Large intestine (tissue), 3 donors: ENCODE measurements around the gene FN3K. TPM values are rescaled to one million over a fixed set of nuclear protein-coding genes. Genes with fewer than 3 reads are reported as not detected.
"Not testable (repeated sequence)": the region's sequence is repeated elsewhere in the genome, so short reads cannot be mapped to it uniquely, and the experiment has no call there.

ENCODE experiments used
- DNase-seq, 2 donors: peaks; one replicate each; pipeline versions ENCODE4 v3.0.0 to v3.0.0-alpha.2; 2013
- H3K27ac ChIP-seq: one replicate; pipeline ENCODE4 v1.5.1; 2013; ENCODE audit warnings: low read length
- H3K27me3 ChIP-seq: 2 replicates; pipeline ENCODE4 v1.6.1; 2013; ENCODE audit warnings: low read length; ENCODE audit not compliant: control insufficient read depth, insufficient read depth
- H3K36me3 ChIP-seq: 2 replicates; pipeline ENCODE4 v1.6.1; 2013; ENCODE audit warnings: low read length; ENCODE audit not compliant: control insufficient read depth, insufficient read depth
- H3K4me1 ChIP-seq: one replicate; pipeline ENCODE4 v1.6.1; 2013; ENCODE audit warnings: low read length; ENCODE audit not compliant: control insufficient read depth, insufficient read depth
- H3K4me3 ChIP-seq: one replicate; pipeline ENCODE4 v1.5.1; 2013; ENCODE audit warnings: low read length
- H3K9me3 ChIP-seq: one replicate; pipeline ENCODE4 v1.6.1; 2013; ENCODE audit warnings: mild to moderate bottlenecking, low read depth, low read length, moderate library complexity; ENCODE audit not compliant: control insufficient read depth
- WGBS: methylation state at CpG from one replicate; pipeline ENCODE4 v1.1.5; 2013; ENCODE audit warnings: low lambda C conversion rate; ENCODE audit not compliant: insufficient coverage; 5-methylcytosine and 5-hydroxymethylcytosine counted together
- polyA plus RNA-seq: library from polyadenylated mRNA; unstranded; fragments of 120-200 nt; gene quantifications from one replicate; pipeline ENCODE4 v1.2.1, GENCODE V29; 2013

The FN3K gene
- polyA plus RNA-seq, 1 donor: 244 TPM

DNA sequence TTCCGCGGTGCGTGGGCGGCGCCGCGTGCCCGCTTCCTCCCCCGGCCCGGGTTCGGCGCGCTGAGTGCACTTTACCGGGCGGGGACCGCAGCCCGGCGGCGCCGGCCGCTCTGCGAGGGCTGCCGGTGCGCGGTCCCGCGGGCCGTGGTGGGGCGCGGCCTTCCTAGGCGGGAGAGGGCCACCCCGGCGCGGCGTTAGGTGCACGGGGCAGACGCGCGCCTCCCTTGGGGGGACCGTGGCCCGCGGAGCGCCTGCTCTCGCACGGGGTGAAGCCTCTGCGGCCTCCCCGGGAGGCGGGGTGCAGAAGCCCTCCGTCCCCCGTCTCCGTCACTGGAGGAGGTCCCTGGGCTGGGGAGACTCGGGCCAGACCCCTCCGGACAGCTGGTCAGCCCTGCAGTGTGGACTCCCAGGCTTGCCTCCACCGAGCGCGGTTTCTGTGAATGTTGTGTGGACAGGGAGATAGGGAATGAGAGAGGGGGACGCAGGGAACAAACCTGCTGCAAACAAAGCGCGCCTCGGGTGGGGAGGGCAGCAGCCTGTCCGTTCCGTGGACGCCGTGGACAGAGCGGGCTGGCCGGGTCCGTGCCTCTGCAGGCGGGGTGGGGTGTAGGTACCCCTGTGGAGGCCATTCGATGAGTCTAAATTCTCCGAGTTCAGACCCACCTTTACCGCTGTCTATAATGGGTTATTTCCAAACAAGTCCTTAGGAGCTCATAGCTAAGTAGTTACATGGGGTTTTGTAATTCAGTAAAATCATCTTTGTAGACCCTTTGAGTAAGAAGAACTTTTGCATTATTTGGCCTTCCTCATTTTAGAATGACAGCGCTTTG lies 17.2 kb downstream of the FN3K start:
- Histone ChIP-seq H3K27me3 (no peaks in the 10 kb centered on the region), H3K36me3 (peaks cover 19% of the 10 kb centered on the region), H3K4me1 (peaks cover 11% of the 10 kb centered on the region), H3K27ac (peak overlapping the region; percentile 66), H3K4me3 (peak overlapping the region; percentile 61), H3K9me3 (peaks cover 16% of the 10 kb centered on the region)
- DNase-seq: peak; percentile 38 to 55
- 0% methylated on average over 1 of the region's 72 CpGs for WGBS

DNA sequence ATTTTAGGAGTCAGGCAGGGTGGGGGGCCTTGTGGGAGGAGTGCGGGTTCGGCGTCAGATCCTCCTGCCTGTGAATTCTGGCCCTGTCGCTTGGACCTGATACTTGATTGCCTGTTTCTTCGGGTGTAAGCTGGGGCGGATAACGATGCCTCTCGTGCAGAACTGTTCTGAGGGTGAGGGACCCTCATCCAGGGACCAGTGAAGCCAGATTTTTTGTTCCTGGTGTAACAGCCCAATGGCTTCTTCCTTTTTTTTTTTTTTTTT lies 17.7 kb downstream of the FN3K start:
- Histone ChIP-seq H3K9me3 (peaks cover 16% of the 10 kb centered on the region), H3K27ac (peak overlapping the region; percentile 66), H3K4me3 (peak overlapping the region; percentile 61), H3K27me3 (no peaks in the 10 kb centered on the region), H3K4me1 (peaks cover 11% of the 10 kb centered on the region), H3K36me3 (peaks cover 20% of the 10 kb centered on the region)
- WGBS: 50% methylated on average over 1 of the region's 8 CpGs
- DNase-seq: no peak

DNA sequence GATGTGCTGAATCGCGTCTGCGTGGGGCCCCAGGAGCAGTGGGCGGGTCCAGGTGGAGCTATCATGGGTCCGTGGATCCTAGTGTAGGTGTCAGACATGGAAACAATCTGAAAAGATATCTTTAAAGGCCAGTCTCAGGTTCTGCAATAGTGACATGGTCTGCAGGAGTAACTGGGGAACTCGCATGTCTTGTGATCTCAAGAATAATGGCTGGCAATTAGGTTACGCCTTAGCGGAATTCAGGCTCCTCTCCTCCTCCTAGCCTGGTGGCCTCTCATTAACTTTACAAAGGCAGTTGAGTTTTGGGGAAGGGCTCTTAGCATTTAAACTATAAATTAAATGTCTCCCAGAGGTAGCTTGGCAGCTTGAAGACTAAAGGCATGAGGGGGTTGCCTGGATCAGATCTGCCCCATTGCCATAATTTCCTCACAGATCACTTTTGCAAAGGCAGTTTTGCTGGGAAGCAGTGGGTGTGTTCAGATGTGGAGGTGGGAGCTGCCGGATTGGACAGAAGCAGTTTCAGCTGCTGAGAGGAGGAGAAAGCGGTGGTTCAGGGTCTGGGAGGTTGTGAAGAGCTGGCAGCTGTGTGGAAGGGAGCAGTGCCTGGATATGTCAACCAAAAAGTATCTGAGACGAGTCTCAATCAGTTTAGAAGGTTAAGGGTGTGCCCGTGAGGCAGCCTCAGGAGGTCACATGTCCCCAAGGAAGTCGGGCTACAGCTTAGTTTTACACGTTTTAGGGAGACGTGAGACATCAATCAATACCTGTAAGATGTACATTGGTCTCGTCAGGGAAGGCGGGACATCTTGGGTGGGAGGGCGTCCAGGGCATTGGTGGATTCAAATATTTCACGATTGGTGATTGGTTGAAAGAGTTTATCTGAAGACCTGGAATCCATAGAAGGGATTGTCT lies 19.1 kb downstream of the FN3K start:
- H3K36me3 ChIP-seq: peaks cover 13% of the 10 kb centered on the region
- peaks cover 11% of the 10 kb centered on the region for H3K4me1 ChIP-seq
- DNase-seq: peak in 1 of 2 donors; percentile 64
- H3K4me3 ChIP-seq: no peak overlapping the region
- no peaks in the 10 kb centered on the region for H3K27me3 ChIP-seq
- no CpG with 5 or more reads among the region's 19 CpGs for WGBS
- H3K27ac ChIP-seq: no peak overlapping the region
- H3K9me3 ChIP-seq: peaks cover 9% of the 10 kb centered on the region

DNA sequence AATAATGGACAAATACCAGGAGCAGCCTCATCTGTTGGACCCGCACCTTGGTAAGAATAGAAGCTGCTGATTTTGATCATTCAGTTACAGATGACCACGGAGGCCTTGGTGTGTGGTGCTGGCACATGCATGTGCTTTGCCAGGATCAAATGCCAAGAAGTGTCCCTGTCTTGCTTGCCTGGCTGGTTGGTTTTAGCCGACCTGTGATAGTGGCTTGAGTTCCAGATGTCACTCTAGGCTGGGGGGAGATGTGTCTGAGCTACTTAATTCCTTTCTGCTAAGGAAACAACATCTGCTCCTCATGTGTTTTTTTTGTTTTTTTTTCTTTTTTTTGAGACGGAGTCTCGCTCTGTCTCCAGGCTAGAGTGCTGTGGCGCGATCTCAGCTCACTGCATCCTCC lies 20.8 kb downstream of the FN3K start:
- Histone ChIP-seq H3K4me3 (no peak overlapping the region), H3K9me3 (no peaks in the 10 kb centered on the region), H3K27me3 (no peaks in the 10 kb centered on the region), H3K36me3 (peaks cover 13% of the 10 kb centered on the region), H3K4me1 (peaks cover 11% of the 10 kb centered on the region), H3K27ac (no peak overlapping the region)
- 93% methylated on average over 3 of the region's 7 CpGs for WGBS
- DNase-seq: no peak

- H3K4me1 ChIP-seq: no peaks in the 10 kb centered on the region
- H3K27me3 ChIP-seq: no peaks in the 10 kb centered on the region
- no peak overlapping the region for H3K27ac ChIP-seq
- no peak overlapping the region for H3K4me3 ChIP-seq
- WGBS: no CpG with 5 or more reads among the region's 13 CpGs
- no peaks in the 10 kb centered on the region for H3K9me3 ChIP-seq
- no peak for DNase-seq
- peaks cover 34% of the 10 kb centered on the region for H3K36me3 ChIP-seq
Measured at GRCh38 chr17:82765371-82765770, 30.0 kb downstream of the FN3K start.

GRCh38 chr17:82767041-82767754 lies 31.8 kb downstream of the FN3K start:
- no peak for DNase-seq
- no peak overlapping the region for H3K27ac ChIP-seq
- H3K36me3 ChIP-seq: peaks cover 30% of the 10 kb centered on the region
- H3K4me3 ChIP-seq: no peak overlapping the region
- H3K27me3 ChIP-seq: no peaks in the 10 kb centered on the region
- H3K9me3 ChIP-seq: no peaks in the 10 kb centered on the region
- WGBS: 20% methylated on average over 2 of the region's 24 CpGs
- no peaks in the 10 kb centered on the region for H3K4me1 ChIP-seq

- Histone ChIP-seq H3K9me3 (no peaks in the 10 kb centered on the region), H3K4me3 (no peak overlapping the region), H3K27ac (no peak overlapping the region), H3K27me3 (no peaks in the 10 kb centered on the region), H3K36me3 (peaks cover 31% of the 10 kb centered on the region), H3K4me1 (no peaks in the 10 kb centered on the region)
- WGBS: no CpG with 5 or more reads among the region's 7 CpGs
- no peak for DNase-seq
Measured at GRCh38 chr17:82769041-82769440, 33.6 kb downstream of the FN3K start.

- Histone ChIP-seq H3K4me3 (no peak overlapping the region), H3K27ac (no peak overlapping the region), H3K27me3 (no peaks in the 10 kb centered on the region), H3K4me1 (no peaks in the 10 kb centered on the region), H3K36me3 (peaks cover 31% of the 10 kb centered on the region), H3K9me3 (no peaks in the 10 kb centered on the region)
- DNase-seq: peak in 1 of 2 donors; percentile 24
- no CpG with 5 or more reads among the region's 3 CpGs for WGBS
Measured at GRCh38 chr17:82772026-82772425, 36.6 kb downstream of the FN3K start.

- H3K36me3 ChIP-seq: peaks cover 22% of the 10 kb centered on the region
- H3K4me3 ChIP-seq: not testable (repeated sequence)
Measured at GRCh38 chr17:82774456-82774855, 39.0 kb downstream of the FN3K start.

More at GRCh38 chr17:82774456-82774855, 39.0 kb downstream of the FN3K start:
- not testable (repeated sequence) for H3K9me3 ChIP-seq, DNase-seq, H3K4me1 ChIP-seq, H3K27ac ChIP-seq, H3K27me3 ChIP-seq
- WGBS: no CpG with 5 or more reads among the region's 19 CpGs
